PC-9 (cell line): ENCODE results near the gene RIOK3. TPM values are rescaled to one million over a fixed set of nuclear protein-coding genes. Genes with fewer than 3 reads are reported as not detected.

Experiments
- BruUV-seq: library from RNA; stranded (reverse); fragments of 400-500 nt; replicated peaks from 2 replicates; lab custom pipeline; 2021; lab: Mats Ljungman, UMichigan
- CTCF ChIA-PET: fragments of 300-600 bp; sonication (Branson Sonifier 250); formaldehyde crosslinking; loops from one replicate; lab custom pipeline; 2022; ENCODE audit warnings: antibody characterized with exemption; lab: Charles Lee
- POLR2A ChIA-PET: fragments of 300-600 bp; sonication (Branson Sonifier 250); formaldehyde crosslinking; loops from one replicate; lab custom pipeline; 2022; ENCODE audit warnings: antibody characterized with exemption; ENCODE audit not compliant: unreplicated experiment; lab: Charles Lee
- DNase-seq, 2 experiments: peaks; one replicate each; pipeline versions ENCODE4 v3.0.0 to v3.0.0-alpha.2; 2015 to 2022; ENCODE audit warnings: mixed read lengths in 1 of 2
- H2AFZ ChIP-seq: fragments of 200-600 bp; sonication (generic); 2 replicates; pipeline ENCODE4 v1.8.1; 2017; ENCODE audit warnings: antibody characterized with exemption
- H3F3A ChIP-seq: fragments of 200-600 bp; sonication (generic); 2 replicates; pipeline ENCODE4 v1.8.1; 2017; ENCODE audit warnings: antibody characterized with exemption, mild to moderate bottlenecking, low read depth; ENCODE audit not compliant: insufficient read depth
- H3K27ac ChIP-seq: fragments of 200-600 bp; sonication (generic); 2 replicates; pipeline ENCODE4 v1.6.1; 2016; ENCODE audit warnings: mixed run types
- H3K27me3 ChIP-seq: fragments of 200-600 bp; sonication (generic); 2 replicates; pipeline ENCODE4 v1.6.1; 2016; ENCODE audit warnings: low read depth, mixed run types; ENCODE audit not compliant: insufficient read depth
- H3K36me3 ChIP-seq: fragments of 200-600 bp; sonication (generic); 2 replicates; pipeline ENCODE4 v1.6.1; 2016; ENCODE audit warnings: low read depth, mixed run types
- H3K4me1 ChIP-seq: fragments of 200-600 bp; sonication (generic); replicated peaks from 2 replicates; pipeline ENCODE4 v1.6.1; 2016; ENCODE audit warnings: mixed run types; ENCODE audit not compliant: insufficient read depth
- H3K4me2 ChIP-seq: fragments of 200-600 bp; sonication (generic); 2 replicates; pipeline ENCODE4 v1.6.1; 2017; ENCODE audit warnings: mixed run types
- H3K4me3 ChIP-seq: fragments of 200-600 bp; sonication (generic); 2 replicates; pipeline ENCODE4 v1.6.1; 2016; ENCODE audit warnings: mixed run types
- H3K79me2 ChIP-seq: fragments of 200-600 bp; sonication (generic); 2 replicates; pipeline ENCODE4 v1.6.1; 2017; ENCODE audit warnings: low read depth, mixed run types
- H3K9me2 ChIP-seq: fragments of 200-600 bp; sonication (generic); 2 replicates; pipeline ENCODE4 v1.8.1; 2017; ENCODE audit warnings: mild to moderate bottlenecking; ENCODE audit not compliant: insufficient read depth
- H3K9me3 ChIP-seq: fragments of 200-600 bp; sonication (generic); 2 replicates; pipeline ENCODE4 v1.8.1; 2016; ENCODE audit warnings: low read depth; ENCODE audit not compliant: insufficient read depth
- H4K20me1 ChIP-seq: fragments of 200-600 bp; sonication (generic); 2 replicates; pipeline ENCODE4 v1.8.1; 2017; ENCODE audit not compliant: insufficient read depth
- CTCF ChIP-seq: fragments of 200-600 bp; sonication (generic); conservative IDR thresholded peaks from 2 replicates; pipeline ENCODE4 v1.6.1; 2017; ENCODE audit warnings: mixed run types, antibody characterized with exemption, mild to moderate bottlenecking, moderate library complexity
- EZH2 ChIP-seq: fragments of 200-600 bp; sonication (generic); IDR thresholded peaks from 2 replicates; pipeline ENCODE4 v1.8.0; 2017; ENCODE audit warnings: antibody characterized with exemption, low read depth
- intact Hi-C: fragments of 100-400 bp; cut with micrococcal nuclease; formaldehyde crosslinking; loops from one replicate; pipeline ENCODE4 v1.10.0; 2022; ENCODE audit not compliant: unreplicated experiment
- total RNA-seq: library from RNA; stranded (reverse); gene quantifications from 2 replicates; pipeline ENCODE4 v1.2.3, GENCODE V29; 2021

RIOK3 gene
- total RNA-seq, 1 experiment from 2014 or later = 39.9 TPM

GRCh38 chr18:23415515-23415914 lies 37.6 kb upstream of the RIOK3 start:
- Histone ChIP-seq H3K27me3 (no peaks in the 10 kb centered on the region), H3K4me3 (no peak overlapping the region), H2AFZ (no peak overlapping the region), H3K4me2 (no peak overlapping the region), H3K79me2 (no peaks in the 10 kb centered on the region), H3K9me3 (no peaks in the 10 kb centered on the region), H3K27ac (no peak overlapping the region), H4K20me1 (no peaks in the 10 kb centered on the region), H3K4me1 (peaks cover 4% of the 10 kb centered on the region; the same call in 1 of the 2 replicates), H3K36me3 (no peaks in the 10 kb centered on the region), H3F3A (no peaks in the 10 kb centered on the region), H3K9me2 (no peaks in the 10 kb centered on the region)
- no peak for DNase-seq
- POLR2A ChIA-PET = no interaction called here
- BruUV-seq = no TSS peak
- TF ChIP-seq EZH2 = no peak
- no peak for TF ChIP-seq CTCF
- CTCF ChIA-PET = no interaction called here
- intact Hi-C loops = no loop called here

- H2AFZ ChIP-seq = no peak overlapping the region
- no peaks in the 10 kb centered on the region for H3K36me3 ChIP-seq
- peaks cover 6% of the 10 kb centered on the region for H3K4me1 ChIP-seq
- H3K4me2 ChIP-seq = no peak overlapping the region
- H3K9me3 ChIP-seq = no peaks in the 10 kb centered on the region
- BruUV-seq = no TSS peak
- no peak overlapping the region for H3K27ac ChIP-seq
- intact Hi-C loops = no loop called here
- no peak for TF ChIP-seq CTCF
- TF ChIP-seq EZH2 = no peak
- H3K4me3 ChIP-seq = no peak overlapping the region
- no peaks in the 10 kb centered on the region for H3F3A ChIP-seq
- 0 out of 2 replicates have a peak, but pooled peaks cover 1% of the 10 kb centered on the region for H3K79me2 ChIP-seq
- H4K20me1 ChIP-seq = no peaks in the 10 kb centered on the region
- no peaks in the 10 kb centered on the region for H3K27me3 ChIP-seq
- no peak for DNase-seq
- CTCF ChIA-PET = interaction anchor here (0.6 kb wide), 1 partner anchor 413 kb away, joined by 5 read pairs; no protein-coding TSS in a partner anchor
- POLR2A ChIA-PET = no interaction called here
- no peaks in the 10 kb centered on the region for H3K9me2 ChIP-seq
Observed at GRCh38 chr18:23416298-23416697, 36.8 kb upstream of the RIOK3 start.

GRCh38 chr18:23421277-23421676 lies 31.8 kb upstream of the RIOK3 start:
- no peak overlapping the region for H3K4me3 ChIP-seq
- no peaks in the 10 kb centered on the region for H4K20me1 ChIP-seq
- no peak overlapping the region for H2AFZ ChIP-seq
- H3K36me3 ChIP-seq = no peaks in the 10 kb centered on the region
- no peak overlapping the region for H3K27ac ChIP-seq
- intact Hi-C loops = loop anchor here (5.0 kb wide), 1 partner anchor 81 kb away; the partner anchor contains the start of gene RMC1
- peaks cover 21% of the 10 kb centered on the region for H3F3A ChIP-seq
- H3K27me3 ChIP-seq = no peaks in the 10 kb centered on the region
- TF ChIP-seq EZH2 (no peak), CTCF (no peak)
- DNase-seq = peak in 1 of 2 experiments; percentile 43
- no peaks in the 10 kb centered on the region for H3K9me3 ChIP-seq
- POLR2A ChIA-PET = no interaction called here
- H3K79me2 ChIP-seq = 0 out of 2 replicates have a peak, but pooled peaks cover 8% of the 10 kb centered on the region
- no peaks in the 10 kb centered on the region for H3K9me2 ChIP-seq
- no peak overlapping the region for H3K4me2 ChIP-seq
- BruUV-seq = no TSS peak
- CTCF ChIA-PET = no interaction called here
- peaks cover 43% of the 10 kb centered on the region for H3K4me1 ChIP-seq
